NCI-H345 treated with DMSO at 0.1 percent for 48 hours (cell line): ENCODE measurements around the gene MEIOC.
A peak's percentile ranks its signal among the peaks of the same experiment; 100 is the strongest.

Source experiments
- DNase-seq: peaks from one replicate; lab custom pipeline; 2025; ENCODE audit not compliant: unreplicated experiment; lab: John Stamatoyannopoulos, UW

Gene MEIOC

DNA sequence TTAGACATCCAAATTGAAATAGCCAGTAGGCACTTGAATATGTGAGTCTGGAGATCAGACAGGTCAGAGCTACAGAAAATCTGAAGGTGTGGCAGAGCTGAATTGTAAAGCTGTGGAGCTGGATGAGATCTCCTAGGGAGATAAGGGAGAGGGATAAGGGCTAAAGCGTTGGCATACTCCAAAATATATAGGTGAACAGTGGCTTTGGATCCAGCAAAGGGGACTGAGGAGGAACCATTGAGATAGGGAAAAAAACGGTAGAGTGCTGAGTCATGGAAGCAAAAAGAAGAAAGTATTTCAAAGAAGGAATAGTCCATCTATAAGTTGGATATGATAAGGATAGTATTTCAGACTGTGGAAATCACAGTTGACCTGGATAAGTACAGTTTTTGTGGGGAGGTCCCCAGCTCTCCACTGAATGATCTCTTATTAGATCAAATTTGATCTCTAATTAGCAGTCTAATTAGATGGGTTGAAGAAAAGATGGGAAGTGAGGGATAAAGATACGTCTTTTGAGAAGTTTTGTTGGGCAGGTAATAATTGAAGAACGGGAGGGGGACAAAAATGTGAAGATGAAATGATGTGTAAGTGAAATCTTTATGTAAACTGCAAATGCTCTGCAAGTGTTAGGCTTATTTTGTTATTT, 51.6 kb downstream of the MEIOC start:
- DNase-seq, result no peak

DNA sequence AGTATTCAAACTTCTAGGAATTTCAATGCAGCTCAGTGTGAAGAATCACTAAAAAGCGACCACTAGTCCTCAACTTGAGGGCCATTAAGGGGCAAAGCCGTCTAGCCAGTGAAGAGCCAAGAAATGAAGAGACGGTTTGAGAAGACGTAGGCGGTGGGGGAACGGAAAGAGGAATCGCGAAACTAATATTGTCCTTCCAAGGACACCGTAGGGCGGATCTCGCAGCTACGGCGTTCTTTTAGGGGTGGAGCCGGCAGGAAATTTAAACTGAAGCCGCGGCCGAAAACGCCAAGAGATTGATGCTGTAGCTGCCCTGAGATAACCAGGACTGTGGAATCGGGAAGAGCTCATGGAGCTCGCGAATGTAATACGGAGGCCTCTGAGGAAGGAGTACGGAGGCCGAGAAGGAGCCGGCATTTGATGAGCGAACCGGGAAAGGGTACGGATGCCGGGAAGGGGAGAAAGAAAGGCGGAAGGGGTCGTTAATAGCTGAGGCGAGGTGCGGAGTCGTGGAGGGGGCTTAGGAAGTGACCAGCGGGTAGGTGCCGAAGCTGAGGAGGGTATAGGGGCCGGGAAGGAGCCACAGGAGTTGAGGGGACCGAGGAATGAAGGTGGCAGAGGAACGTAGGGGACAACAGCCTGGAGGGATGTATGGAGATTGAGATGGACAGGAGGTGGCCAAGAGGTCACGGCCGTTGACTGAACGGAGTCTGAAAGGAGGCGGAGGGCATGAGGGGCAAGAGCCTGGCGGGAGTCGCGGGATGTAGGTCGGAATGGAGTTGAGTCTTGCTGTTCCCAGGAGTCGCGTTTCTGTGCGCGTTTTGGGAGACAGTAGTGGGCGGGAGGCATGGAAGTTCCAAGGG, 52.4 kb downstream of the MEIOC start, which contains the start of gene DBF4B:
Gene DBF4B, plus strand, starts transcription at position 265 of the 863 bp plus-strand sequence. Its CDS starts 156 bp downstream, at position 421.
- DNase-seq, result peak; percentile 60

DNA sequence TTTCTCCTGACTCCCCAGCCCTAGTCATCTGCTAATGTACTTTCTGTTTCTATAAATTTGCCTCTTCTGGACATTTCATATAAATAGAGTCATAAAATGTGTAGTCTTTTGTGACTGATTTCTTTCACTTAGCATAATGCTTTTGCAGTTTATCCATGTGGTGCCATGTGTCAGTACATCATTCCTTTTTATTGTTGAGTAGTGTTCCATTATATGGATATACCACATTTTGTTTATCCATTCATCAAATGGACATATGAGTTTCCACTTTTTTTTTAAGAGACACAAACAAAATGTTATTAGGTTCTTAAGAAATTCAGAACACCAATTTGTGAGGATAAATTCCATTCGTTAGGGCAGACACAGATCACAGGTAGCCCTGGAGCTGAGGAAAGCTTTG, 63.2 kb downstream of the MEIOC start:
- no peak for DNase-seq

DNA sequence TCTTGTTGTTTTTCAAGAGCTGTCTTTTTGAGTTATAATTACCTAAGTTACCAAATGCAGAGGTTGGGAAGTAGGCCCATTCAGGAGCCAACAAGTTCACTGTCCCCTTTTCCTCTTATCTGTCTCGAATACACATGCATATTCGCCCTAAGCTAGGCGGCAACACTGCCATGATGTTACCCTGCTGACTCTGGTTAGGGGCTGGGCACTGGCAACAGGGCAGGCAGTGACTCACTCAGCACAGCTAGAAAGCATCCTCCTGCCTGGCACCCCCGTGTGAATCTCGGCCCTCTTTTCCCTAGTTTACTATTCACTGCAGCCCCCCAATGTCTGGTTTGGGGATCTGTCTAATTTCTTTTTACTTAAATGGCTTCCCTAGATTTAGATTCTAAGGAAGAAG, 66.0 kb downstream of the MEIOC start:
- DNase-seq, result no peak
